B cell (primary cell): ENCODE measurements around the gene SEPTIN11. TPM values are rescaled to one million over a fixed set of nuclear protein-coding genes. Genes with fewer than 3 reads are reported as not detected.

Experiments used
- ATAC-seq: fragments of 200-7000 bp; cut with Tn5 transposase; one replicate; pipeline ENCODE4 v1.10.0; 2021; ENCODE audit warnings: low read depth, mild to moderate bottlenecking, moderate number of reproducible peaks, moderate library complexity
- CTCF ChIA-PET: fragments of 350-600 bp; sonication (Branson Sonifier 250); formaldehyde crosslinking; loops from one replicate; lab custom pipeline; 2021; ENCODE audit warnings: antibody characterized with exemption, inconsistent platforms; lab: Charles Lee
- POLR2A ChIA-PET: fragments of 350-600 bp; sonication (Branson Sonifier 250); formaldehyde crosslinking; loops from one replicate; lab custom pipeline; 2021; ENCODE audit warnings: antibody characterized with exemption; lab: Charles Lee
- DNase-seq: peaks from one replicate; pipeline ENCODE4 v3.0.0; 2013
- H2AFZ ChIP-seq: 2 replicates; pipeline ENCODE4 v1.6.1; 2012; ENCODE audit warnings: mild to moderate bottlenecking, low read depth, low read length; ENCODE audit not compliant: insufficient read depth, poor library complexity, severe bottlenecking
- H3K27ac ChIP-seq, 2 donors: 1 replicate in 1 of 2; 2 replicates in 1 of 2; pipeline ENCODE4 v1.5.1; 2012 to 2013; ENCODE audit warnings: low read length in 2 of 2, mild to moderate bottlenecking in 2 of 2, moderate library complexity in 1 of 2
- H3K27me3 ChIP-seq, 4 experiments: fragments of 200-600 bp in 1 of 4; sonication (generic) in 1 of 4; replicated peaks in 1 of 4; 1 replicate in 2 of 4; 2 replicates in 2 of 4; pipeline versions ENCODE4 v1.6.1 to v1.7.0; 2013 to 2016; ENCODE audit warnings: low read length in 3 of 4, mild to moderate bottlenecking in 2 of 4, mixed read lengths in 1 of 4, moderate library complexity in 1 of 4; ENCODE audit not compliant: insufficient read depth in 4 of 4, control insufficient read depth in 3 of 4; ENCODE audit errors: control extremely low read depth in 1 of 4
- H3K36me3 ChIP-seq, 2 experiments: replicated peaks in 1 of 2; 1 replicate in 1 of 2; 2 replicates in 1 of 2; pipeline versions ENCODE4 v1.6.1 to v1.7.1; 2013; ENCODE audit warnings: low read length in 1 of 2; ENCODE audit not compliant: insufficient read depth in 2 of 2, control insufficient read depth in 1 of 2; ENCODE audit errors: control extremely low read depth in 1 of 2, extremely low read depth in 1 of 2
- H3K4me1 ChIP-seq, 2 donors: fragments of 200-600 bp in 1 of 2; sonication (generic) in 1 of 2; 1 replicate in 1 of 2; 2 replicates in 1 of 2; pipeline versions ENCODE4 v1.5.1 to v1.6.1; 2013 to 2017; ENCODE audit warnings: low read length in 2 of 2; ENCODE audit not compliant: control insufficient read depth in 2 of 2, insufficient read depth in 2 of 2
- H3K4me2 ChIP-seq: replicated peaks from 2 replicates; pipeline ENCODE3; 2012; ENCODE audit warnings: mild to moderate bottlenecking, low read depth, low read length; ENCODE audit not compliant: poor library complexity, severe bottlenecking
- H3K4me3 ChIP-seq, 5 experiments: fragments of 200-600 bp in 1 of 5; sonication (generic) in 1 of 5; 1 replicate in 3 of 5; 2 replicates in 2 of 5; pipeline versions ENCODE4 v1.5.1 to v1.7.0; 2011 to 2016; ENCODE audit warnings: low read length in 4 of 5, mild to moderate bottlenecking in 4 of 5, low read depth in 2 of 5, control low read depth in 1 of 5, moderate library complexity in 1 of 5; ENCODE audit not compliant: insufficient read depth in 1 of 5; ENCODE audit errors: control extremely low read depth in 1 of 5, extremely low read depth in 1 of 5
- H3K79me2 ChIP-seq: fragments of 200-600 bp; sonication (generic); one replicate; pipeline ENCODE4 v1.6.0; 2016; ENCODE audit warnings: low read length; ENCODE audit not compliant: control insufficient read depth, insufficient read depth
- H3K9ac ChIP-seq: fragments of 200-600 bp; sonication (generic); 2 replicates; pipeline ENCODE4 v1.6.1; 2017; ENCODE audit warnings: mild to moderate bottlenecking, low read length, moderate library complexity
- H3K9me3 ChIP-seq, 3 donors: one replicate each; pipeline versions ENCODE4 v1.6.1 to v1.7.1; 2013; ENCODE audit warnings: low read length in 2 of 3; ENCODE audit not compliant: control insufficient read depth in 2 of 3, insufficient read depth in 1 of 3; ENCODE audit errors: control extremely low read depth in 1 of 3
- H4K20me1 ChIP-seq: 2 replicates; pipeline ENCODE4 v1.6.0; 2012; ENCODE audit warnings: mild to moderate bottlenecking, low read length; ENCODE audit not compliant: insufficient read depth, control insufficient read depth, poor library complexity, severe bottlenecking
- H3K27ac Mint-ChIP-seq: one replicate; pipeline ENCODE4 v1.8.0; 2021; ENCODE audit warnings: mixed read lengths
- H3K27me3 Mint-ChIP-seq: one replicate; pipeline ENCODE4 v1.8.0; 2021; ENCODE audit warnings: mixed read lengths
- H3K4me1 Mint-ChIP-seq: one replicate; pipeline ENCODE4 v1.8.0; 2021; ENCODE audit warnings: mixed read lengths
- H3K4me3 Mint-ChIP-seq: one replicate; pipeline ENCODE4 v1.8.0; 2021; ENCODE audit warnings: mixed read lengths
- H3K9me3 Mint-ChIP-seq: one replicate; pipeline ENCODE4 v1.8.0; 2022; ENCODE audit warnings: mixed read lengths; ENCODE audit not compliant: insufficient read depth
- WGBS: methylation state at CpG from one replicate; pipeline ENCODE4 v1.1.5; 2013; ENCODE audit warnings: missing lambda C conversion rate; ENCODE audit not compliant: insufficient coverage; 5-methylcytosine and 5-hydroxymethylcytosine counted together
- intact Hi-C: fragments of 100-400 bp; cut with micrococcal nuclease; formaldehyde crosslinking; loops from one replicate; pipeline ENCODE4 v1.10.0; 2022
- polyA plus RNA-seq: library from polyadenylated mRNA; depleted of rRNA; stranded (reverse); fragments of >200 nt; gene quantifications from 2 replicates; pipeline ENCODE4 v1.2.3, GENCODE V29; 2012
- total RNA-seq, 2 donors: library from RNA; stranded (reverse); fragments of 120-200 nt in 1 of 2; gene quantifications; 1 replicate in 1 of 2; 2 replicates in 1 of 2; pipeline versions ENCODE4 v1.2.3 to v1.2.4, GENCODE V29; 2013 to 2022
- TF ChIP-seq, protein P1 (sequence below): fragments of 200-600 bp; IDR thresholded peaks from one replicate; pipeline ENCODE4 v1.8.0; 2022; ENCODE audit warnings: antibody characterized with exemption, mild to moderate bottlenecking

SEPTIN11 gene
- total and polyA plus RNA-seq, 2 donors (not counting 1 experiment from before 2014, with no cell fraction given) = 3.5 to 22.7 TPM

DNA sequence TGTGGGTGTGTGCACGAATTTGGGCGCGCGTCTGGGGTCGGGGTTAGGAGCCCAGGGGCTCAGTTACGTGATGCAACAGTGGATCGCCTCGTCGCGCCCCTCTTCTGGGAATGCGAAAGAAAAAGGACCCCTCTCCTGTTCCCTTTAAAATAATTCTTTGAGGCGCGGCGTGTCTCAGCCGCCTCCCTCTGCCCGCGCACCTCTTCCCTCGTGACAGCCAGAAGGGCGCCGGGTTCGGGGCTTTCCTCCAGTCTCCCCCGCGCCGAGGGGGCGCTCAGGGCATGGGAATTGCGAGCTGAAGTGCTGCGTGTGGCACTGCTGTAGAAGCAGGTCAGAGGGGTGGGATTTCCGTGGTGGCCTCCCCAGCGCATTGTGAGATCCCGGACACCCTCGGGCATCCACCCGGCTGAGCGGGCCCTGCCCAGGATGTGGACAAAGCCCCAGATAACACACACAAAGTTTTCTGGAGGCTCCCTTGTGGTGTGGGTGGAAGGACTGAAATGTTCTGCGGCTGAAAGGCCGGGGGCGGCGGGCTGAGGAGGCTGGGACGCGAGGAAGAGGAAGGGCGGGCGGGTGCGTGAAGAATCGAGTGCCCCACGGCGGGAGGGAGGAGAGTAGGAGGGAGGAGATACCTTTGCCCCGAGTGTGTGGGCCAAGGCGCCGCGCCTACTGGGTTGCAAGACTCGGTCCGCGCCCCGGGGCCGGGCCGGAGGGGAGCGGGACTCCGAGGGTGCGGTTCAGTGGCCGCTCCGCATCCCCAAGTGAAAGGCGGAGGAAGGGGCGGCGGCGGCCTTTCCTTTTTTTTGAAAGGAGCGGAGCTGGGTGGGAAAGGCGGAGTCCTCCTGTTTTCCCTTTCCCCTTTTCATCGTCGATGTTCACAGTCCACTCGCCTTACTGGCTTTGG lies 752 bp downstream of the SEPTIN11 start:
- POLR2A ChIA-PET = no interaction called here
- Histone ChIP-seq H3K4me1 (peaks cover 10 to 16% of the 10 kb centered on the region in 2 donors), H3K79me2 (peaks cover 17% of the 10 kb centered on the region), H3K9ac (peak overlapping the region; percentile 85), H2AFZ (peak overlapping the region; percentile 83), H3K4me3 (peak overlapping the region; percentile 37 to 87 (median 73)), H3K9me3 (peaks cover 0 to 8% (median 0%) of the 10 kb centered on the region in 3 donors), H3K36me3 (no peaks in the 10 kb centered on the region), H3K4me2 (peak overlapping the region; percentile 96), H3K27me3 (no peaks in the 10 kb centered on the region), H4K20me1 (no peaks in the 10 kb centered on the region), H3K27ac (peak overlapping the region in 1 of 2 donors; percentile 61)
- WGBS = under 1% methylated on average over 54 of the region's 69 CpGs
- no peaks in the 10 kb centered on the region for H3K27me3 Mint-ChIP-seq
- TF ChIP-seq, protein P1, sequence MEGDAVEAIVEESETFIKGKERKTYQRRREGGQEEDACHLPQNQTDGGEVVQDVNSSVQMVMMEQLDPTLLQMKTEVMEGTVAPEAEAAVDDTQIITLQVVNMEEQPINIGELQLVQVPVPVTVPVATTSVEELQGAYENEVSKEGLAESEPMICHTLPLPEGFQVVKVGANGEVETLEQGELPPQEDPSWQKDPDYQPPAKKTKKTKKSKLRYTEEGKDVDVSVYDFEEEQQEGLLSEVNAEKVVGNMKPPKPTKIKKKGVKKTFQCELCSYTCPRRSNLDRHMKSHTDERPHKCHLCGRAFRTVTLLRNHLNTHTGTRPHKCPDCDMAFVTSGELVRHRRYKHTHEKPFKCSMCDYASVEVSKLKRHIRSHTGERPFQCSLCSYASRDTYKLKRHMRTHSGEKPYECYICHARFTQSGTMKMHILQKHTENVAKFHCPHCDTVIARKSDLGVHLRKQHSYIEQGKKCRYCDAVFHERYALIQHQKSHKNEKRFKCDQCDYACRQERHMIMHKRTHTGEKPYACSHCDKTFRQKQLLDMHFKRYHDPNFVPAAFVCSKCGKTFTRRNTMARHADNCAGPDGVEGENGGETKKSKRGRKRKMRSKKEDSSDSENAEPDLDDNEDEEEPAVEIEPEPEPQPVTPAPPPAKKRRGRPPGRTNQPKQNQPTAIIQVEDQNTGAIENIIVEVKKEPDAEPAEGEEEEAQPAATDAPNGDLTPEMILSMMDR = no peak
- H3K4me3 Mint-ChIP-seq = peak overlapping the region; percentile 93
- peak overlapping the region; percentile 86 for H3K27ac Mint-ChIP-seq
- CTCF ChIA-PET = no interaction called here
- peaks cover 16% of the 10 kb centered on the region for H3K4me1 Mint-ChIP-seq
- no peaks in the 10 kb centered on the region for H3K9me3 Mint-ChIP-seq
- intact Hi-C loops = loop anchor here (10.0 kb wide), 1 partner anchor 94 kb away; no protein-coding TSS in a partner anchor
- ATAC-seq (peak; percentile 10), DNase-seq (peak; percentile 63)
